ENCODE measurements around the gene SMKR1. TPM values are rescaled to one million over a fixed set of nuclear protein-coding genes. Genes with fewer than 3 reads are reported as not detected.

SMKR1 gene
- total RNA-seq, result 1 to 10 TPM; 4.9 to 9.7 (median 8.4) TPM
- 6.7 TPM for total RNA-seq (2013)

DNA sequence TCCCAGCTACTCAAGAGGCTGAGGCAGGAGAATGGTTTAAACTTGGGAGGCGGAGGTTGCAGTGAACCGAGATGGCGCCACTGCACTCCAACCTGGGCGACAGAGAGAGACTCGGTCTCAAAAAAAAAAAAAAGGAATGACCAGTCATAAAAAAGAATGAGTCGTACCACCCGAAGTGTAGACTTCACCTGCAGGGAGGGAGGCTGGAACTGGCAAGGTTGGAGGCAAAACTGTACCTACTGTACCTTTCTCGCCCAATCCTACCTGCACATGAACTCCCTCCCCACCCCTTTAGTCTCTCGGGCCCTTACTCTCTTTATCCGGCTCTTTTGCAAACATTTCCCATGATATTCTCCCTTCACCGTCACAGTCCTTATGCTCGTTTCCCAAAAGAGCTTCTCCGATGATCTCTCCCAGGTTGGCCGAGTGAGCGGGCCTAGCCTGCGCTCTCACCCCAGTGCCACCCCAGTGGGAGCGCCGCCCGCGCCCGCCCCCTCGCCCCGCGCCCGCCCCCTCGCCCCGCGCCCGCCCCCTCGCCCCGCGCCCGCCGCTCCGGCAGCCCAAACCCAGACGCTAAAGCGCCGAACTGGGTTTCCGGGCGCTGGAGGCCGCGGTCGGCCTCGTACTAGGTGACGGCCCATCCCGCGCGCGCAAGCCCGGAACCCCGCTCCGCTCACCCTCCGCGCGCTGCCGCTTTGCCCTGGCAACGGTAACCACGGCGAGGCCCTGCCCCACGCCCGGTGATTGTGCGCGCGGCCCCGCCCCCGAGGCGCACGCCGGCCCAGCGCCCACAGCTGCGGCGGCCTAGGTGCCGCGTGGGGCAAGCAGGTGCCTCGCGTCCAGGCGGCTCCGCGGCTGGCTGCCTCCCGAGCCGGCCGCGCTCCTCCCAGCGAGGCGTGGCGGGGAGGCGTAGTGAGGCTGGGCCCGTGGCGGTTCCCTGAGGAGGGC is at the start of gene SMKR1:
Gene SMKR1, plus strand, starts transcription at position 772 of the 948 bp plus-strand sequence. CDS start 294 bp downstream, outside the sequence.
- H3K4me1 ChIP-seq (ENCODE audit: control insufficient read depth, insufficient read depth, low read length), result peaks cover 36% of the 10 kb centered on the region
- Mint-ChIP-seq H3K4me1 (peaks cover 32 to 35% of the 10 kb centered on the region in 2 donors), H3K27ac (peak within 1 kb of the TSS; percentile 85 to 88), H3K27me3 (ENCODE audit: low read depth in 2 of 2) (no peaks in the 10 kb centered on the region), H3K4me3 (peak within 1 kb of the TSS; percentile 91), H3K36me3 (no peaks in the 10 kb centered on the region), H3K9me3 (no peaks in the 10 kb centered on the region)
- intact Hi-C loops (cut with micrococcal nuclease), result loop anchor here (1.0 to 5.0 kb wide), 3 partner anchors 35 to 109 kb away; partner anchors contain the start of gene NRF1
- peak within 1 kb of the TSS; percentile 57 for H3K4me3 ChIP-seq (ENCODE audit: low read length)
- no peaks in the 10 kb centered on the region for H3K27me3 ChIP-seq (ENCODE audit: control insufficient read depth, insufficient read depth, low read length)
- TF ChIP-seq, protein P1, sequence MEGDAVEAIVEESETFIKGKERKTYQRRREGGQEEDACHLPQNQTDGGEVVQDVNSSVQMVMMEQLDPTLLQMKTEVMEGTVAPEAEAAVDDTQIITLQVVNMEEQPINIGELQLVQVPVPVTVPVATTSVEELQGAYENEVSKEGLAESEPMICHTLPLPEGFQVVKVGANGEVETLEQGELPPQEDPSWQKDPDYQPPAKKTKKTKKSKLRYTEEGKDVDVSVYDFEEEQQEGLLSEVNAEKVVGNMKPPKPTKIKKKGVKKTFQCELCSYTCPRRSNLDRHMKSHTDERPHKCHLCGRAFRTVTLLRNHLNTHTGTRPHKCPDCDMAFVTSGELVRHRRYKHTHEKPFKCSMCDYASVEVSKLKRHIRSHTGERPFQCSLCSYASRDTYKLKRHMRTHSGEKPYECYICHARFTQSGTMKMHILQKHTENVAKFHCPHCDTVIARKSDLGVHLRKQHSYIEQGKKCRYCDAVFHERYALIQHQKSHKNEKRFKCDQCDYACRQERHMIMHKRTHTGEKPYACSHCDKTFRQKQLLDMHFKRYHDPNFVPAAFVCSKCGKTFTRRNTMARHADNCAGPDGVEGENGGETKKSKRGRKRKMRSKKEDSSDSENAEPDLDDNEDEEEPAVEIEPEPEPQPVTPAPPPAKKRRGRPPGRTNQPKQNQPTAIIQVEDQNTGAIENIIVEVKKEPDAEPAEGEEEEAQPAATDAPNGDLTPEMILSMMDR (IDR thresholded peaks at IDR 0.05), result no peak
- peak within 1 kb of the TSS; percentile 83 for H3K27ac ChIP-seq (ENCODE audit: low read length)
- no peaks in the 10 kb centered on the region for H3K9me3 ChIP-seq (ENCODE audit: control insufficient read depth, insufficient read depth, low read length)
- DNase-seq (peak; percentile 75 to 98), ATAC-seq (peak; percentile 92 to 98 (median 95))
- 6% methylated on average over 89 of the region's 89 CpGs for WGBS (ENCODE audit: insufficient coverage)
- no peaks in the 10 kb centered on the region for H3K36me3 ChIP-seq (ENCODE audit: control insufficient read depth, insufficient read depth, low read length)

GRCh38 chr7:129452589-129453231 is 49.6 kb upstream of the SMKR1 start:
- intact Hi-C loops (cut with micrococcal nuclease), result no loop called here
- no peak overlapping the region for H3K4me3 Mint-ChIP-seq
- no peaks in the 10 kb centered on the region for H3K27me3 ChIP-seq (ENCODE audit: control insufficient read depth, insufficient read depth, low read length)
- DNase-seq (no peak), ATAC-seq (no peak)
- TF ChIP-seq, protein P1 (IDR thresholded peaks at IDR 0.05), result no peak
- no peak overlapping the region for H3K27ac ChIP-seq (ENCODE audit: low read length)
- peaks cover 7% of the 10 kb centered on the region for H3K9me3 ChIP-seq (ENCODE audit: control insufficient read depth, insufficient read depth, low read length)
- no peaks in the 10 kb centered on the region for H3K4me1 ChIP-seq (ENCODE audit: control insufficient read depth, insufficient read depth, low read length)
- H3K9me3 Mint-ChIP-seq, result peaks cover 0 to 2% of the 10 kb centered on the region in 2 donors
- H3K36me3 ChIP-seq (ENCODE audit: control insufficient read depth, insufficient read depth, low read length), result no peaks in the 10 kb centered on the region
- WGBS (ENCODE audit: insufficient coverage), result 86% methylated on average over 2 of the region's 2 CpGs
- no peaks in the 10 kb centered on the region for H3K4me1 Mint-ChIP-seq
- H3K36me3 Mint-ChIP-seq, result peaks cover 7% of the 10 kb centered on the region
- no peaks in the 10 kb centered on the region for H3K27me3 Mint-ChIP-seq (ENCODE audit: low read depth in 2 of 2)
- no peak overlapping the region for H3K27ac Mint-ChIP-seq
- H3K4me3 ChIP-seq (ENCODE audit: low read length), result no peak overlapping the region

DNA sequence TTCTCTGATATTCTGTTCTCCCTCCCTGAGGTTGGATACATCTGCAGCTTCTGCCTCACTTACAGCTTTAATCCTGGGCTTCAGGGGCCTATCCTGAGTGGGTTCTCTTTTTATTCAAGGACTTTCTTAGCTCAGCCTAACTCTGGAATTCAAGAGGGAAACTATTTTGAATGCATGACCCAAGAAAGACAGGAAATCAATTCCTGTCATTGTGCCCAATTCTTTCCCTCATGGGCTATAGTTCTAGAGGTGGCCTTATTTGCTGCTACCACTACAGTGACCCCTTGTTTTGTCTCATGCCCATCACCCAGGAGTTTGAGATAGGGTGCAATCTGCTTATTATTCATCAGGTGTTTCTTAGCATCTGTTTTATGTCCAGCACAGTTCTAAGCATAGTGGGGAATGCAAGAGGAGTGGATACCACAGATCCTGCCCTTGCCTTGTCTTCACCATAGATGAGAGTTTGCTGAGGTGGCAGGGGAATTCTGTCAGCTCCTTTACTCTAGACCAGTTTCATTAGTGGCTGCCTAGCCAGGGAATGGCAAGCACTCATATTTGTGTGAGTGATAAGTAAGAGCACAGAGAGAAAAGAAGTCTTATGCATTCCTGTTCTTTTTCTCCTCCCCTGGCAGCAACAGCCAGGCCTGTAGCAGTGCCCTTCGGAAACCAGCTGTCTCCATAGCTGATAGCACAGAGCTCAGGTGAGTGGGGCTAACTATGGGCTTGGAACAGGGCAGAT is 48.7 kb upstream of the SMKR1 start:
- Mint-ChIP-seq H3K4me1 (no peaks in the 10 kb centered on the region), H3K9me3 (peaks cover 0 to 2% of the 10 kb centered on the region in 2 donors), H3K27ac (no peak overlapping the region), H3K27me3 (ENCODE audit: low read depth in 2 of 2) (no peaks in the 10 kb centered on the region), H3K36me3 (peaks cover 7% of the 10 kb centered on the region), H3K4me3 (no peak overlapping the region)
- no peak for DNase-seq
- TF ChIP-seq, protein P1 (IDR thresholded peaks at IDR 0.05), result no peak
- WGBS (ENCODE audit: insufficient coverage), result 90% methylated on average over 1 of the region's 1 CpG
- ATAC-seq, result no peak
- no peaks in the 10 kb centered on the region for H3K27me3 ChIP-seq (ENCODE audit: control insufficient read depth, insufficient read depth, low read length)
- H3K4me1 ChIP-seq (ENCODE audit: control insufficient read depth, insufficient read depth, low read length), result no peaks in the 10 kb centered on the region
- no peak overlapping the region for H3K27ac ChIP-seq (ENCODE audit: low read length)
- peaks cover 2% of the 10 kb centered on the region for H3K9me3 ChIP-seq (ENCODE audit: control insufficient read depth, insufficient read depth, low read length)
- no peaks in the 10 kb centered on the region for H3K36me3 ChIP-seq (ENCODE audit: control insufficient read depth, insufficient read depth, low read length)
- H3K4me3 ChIP-seq (ENCODE audit: low read length), result no peak overlapping the region
- intact Hi-C loops (cut with micrococcal nuclease), result no loop called here
